Measurements from ENCODE around the gene SERPING1. TPM values are rescaled to one million over a fixed set of nuclear protein-coding genes. Genes with fewer than 3 reads are reported as not detected.
A peak's percentile ranks its signal among the peaks of the same experiment; 100 is the strongest.

SERPING1 gene
- polyA plus RNA-seq, 1 donor from 2014 or later: 0.22 TPM

- H3K4me2 ChIP-seq (ENCODE audit: low read length): no peak overlapping the region
- TF ChIP-seq CTCF (IDR thresholded peaks at IDR 0.05; ENCODE audit: poor library complexity, severe bottlenecking): peak; percentile 74
- TF ChIP-seq EZH2 (IDR thresholded peaks at IDR 0.05; ENCODE audit: borderline replicate concordance, insufficient read depth, low read length, poor library complexity, severe bottlenecking): no peak
- TF ChIP-seq SMC3 (conservative IDR thresholded peaks at IDR 0.05; ENCODE audit: poor library complexity): peak; percentile 67
- no peak for TF ChIP-seq POLR2AphosphoS5 (IDR thresholded peaks at IDR 0.05)
- no peak for TF ChIP-seq REST (IDR thresholded peaks at IDR 0.05; ENCODE audit: borderline replicate concordance)
- no peak for TF ChIP-seq TAF1 (IDR thresholded peaks at IDR 0.05; ENCODE audit: low read depth)
- peak; percentile 74 for TF ChIP-seq RAD21 (conservative IDR thresholded peaks at IDR 0.05)
- TF ChIP-seq MXI1 (conservative IDR thresholded peaks at IDR 0.05; ENCODE audit: poor library complexity, severe bottlenecking): no peak
- no peak for TF ChIP-seq EP300 (conservative IDR thresholded peaks at IDR 0.05; ENCODE audit: poor library complexity, severe bottlenecking)
- no peaks in the 10 kb centered on the region for H4K20me1 ChIP-seq (ENCODE audit: insufficient read depth)
- H3K27me3 ChIP-seq (ENCODE audit: insufficient read depth, low read depth, low read length): no peaks in the 10 kb centered on the region
- no peak overlapping the region for H2AFZ ChIP-seq (ENCODE audit: low read depth, low read length)
- peaks cover 22% of the 10 kb centered on the region for H3K79me2 ChIP-seq (replicated peaks; ENCODE audit: insufficient read depth, low read length)
- no peak overlapping the region for H3K27ac ChIP-seq (ENCODE audit: low read length)
- H3K36me3 ChIP-seq (ENCODE audit: insufficient read depth, low read length): no peaks in the 10 kb centered on the region
- no peak overlapping the region for H3K4me3 ChIP-seq (ENCODE audit: low read length)
- H3K9ac ChIP-seq (ENCODE audit: low read length): no peak overlapping the region
- H3K9me3 ChIP-seq (ENCODE audit: low read length): no peaks in the 10 kb centered on the region
- no peaks in the 10 kb centered on the region for H3F3A ChIP-seq (ENCODE audit: insufficient read depth, low read length, poor library complexity, severe bottlenecking)
- no peaks in the 10 kb centered on the region for H3K9me2 ChIP-seq (ENCODE audit: insufficient read depth, low read length)
Measured at GRCh38 chr11:57644748-57645688, 47.5 kb downstream of the SERPING1 start.

GRCh38 chr11:57645689-57646085 is 48.2 kb downstream of the SERPING1 start:
- TF ChIP-seq MXI1 (conservative IDR thresholded peaks at IDR 0.05; ENCODE audit: poor library complexity, severe bottlenecking): no peak
- TF ChIP-seq EP300 (conservative IDR thresholded peaks at IDR 0.05; ENCODE audit: poor library complexity, severe bottlenecking): no peak
- no peak for TF ChIP-seq REST (IDR thresholded peaks at IDR 0.05; ENCODE audit: borderline replicate concordance)
- no peak for TF ChIP-seq CTCF (IDR thresholded peaks at IDR 0.05; ENCODE audit: poor library complexity, severe bottlenecking)
- no peak for TF ChIP-seq TAF1 (IDR thresholded peaks at IDR 0.05; ENCODE audit: low read depth)
- TF ChIP-seq SMC3 (conservative IDR thresholded peaks at IDR 0.05; ENCODE audit: poor library complexity): no peak
- no peak for TF ChIP-seq EZH2 (IDR thresholded peaks at IDR 0.05; ENCODE audit: borderline replicate concordance, insufficient read depth, low read length, poor library complexity, severe bottlenecking)
- no peak for TF ChIP-seq POLR2AphosphoS5 (IDR thresholded peaks at IDR 0.05)
- no peak for TF ChIP-seq RAD21 (conservative IDR thresholded peaks at IDR 0.05)
- Histone ChIP-seq H3K9me2 (ENCODE audit: insufficient read depth, low read length) (no peaks in the 10 kb centered on the region), H3K9me3 (ENCODE audit: low read length) (no peaks in the 10 kb centered on the region), H3K4me2 (ENCODE audit: low read length) (no peak overlapping the region), H2AFZ (ENCODE audit: low read depth, low read length) (no peak overlapping the region), H3K79me2 (replicated peaks; ENCODE audit: insufficient read depth, low read length) (peaks cover 20% of the 10 kb centered on the region), H3K27me3 (ENCODE audit: insufficient read depth, low read depth, low read length) (no peaks in the 10 kb centered on the region), H3K9ac (ENCODE audit: low read length) (no peak overlapping the region), H3K36me3 (ENCODE audit: insufficient read depth, low read length) (no peaks in the 10 kb centered on the region), H3K4me3 (ENCODE audit: low read length) (no peak overlapping the region), H3F3A (ENCODE audit: insufficient read depth, low read length, poor library complexity, severe bottlenecking) (no peaks in the 10 kb centered on the region), H4K20me1 (ENCODE audit: insufficient read depth) (no peaks in the 10 kb centered on the region), H3K27ac (ENCODE audit: low read length) (no peak overlapping the region)
